C4-2B (cell line): ENCODE data around the gene PLAU.

ENCODE experiments used
- H3K27ac ChIP-seq: fragments of 450-650 bp; 2 replicates; pipeline ENCODE4 v1.5.1; 2017
- CTCF ChIP-seq: fragments of 450-650 bp; conservative IDR thresholded peaks from 2 replicates; pipeline ENCODE4 v1.5.1; 2017; ENCODE audit warnings: mild to moderate bottlenecking
- ZFX ChIP-seq: fragments of 450-650 bp; IDR thresholded peaks from 2 replicates; pipeline ENCODE4 v1.6.1; 2017

Gene PLAU

GRCh38 chr10:73908853-73909539 lies 1.9 kb upstream of the PLAU start:
- no peak overlapping the region for H3K27ac ChIP-seq
- TF ChIP-seq ZFX (no peak), CTCF (no peak)

GRCh38 chr10:73909540-73910115 lies 1.3 kb upstream of the PLAU start:
- no peak overlapping the region for H3K27ac ChIP-seq
- TF ChIP-seq ZFX (no peak), CTCF (no peak)

GRCh38 chr10:73910401-73910763 lies 550 bp upstream of the PLAU start:
- no peak overlapping the region for H3K27ac ChIP-seq
- TF ChIP-seq ZFX (no peak), CTCF (no peak)

- no peak for TF ChIP-seq CTCF
- TF ChIP-seq ZFX = no peak
- H3K27ac ChIP-seq = no peak overlapping the region
Observed at GRCh38 chr10:73911553-73912004, 647 bp downstream of the PLAU start.

GRCh38 chr10:73914036-73914435 lies 3.1 kb downstream of the PLAU start:
- H3K27ac ChIP-seq = no peak overlapping the region
- TF ChIP-seq ZFX (no peak), CTCF (no peak)

GRCh38 chr10:73915206-73915851 lies 4.4 kb downstream of the PLAU start:
- no peak overlapping the region for H3K27ac ChIP-seq
- TF ChIP-seq ZFX = no peak
- TF ChIP-seq CTCF = no peak

- H3K27ac ChIP-seq = no peak overlapping the region
- no peak for TF ChIP-seq CTCF
- no peak for TF ChIP-seq ZFX
Observed at GRCh38 chr10:73916761-73917470, 6.0 kb downstream of the PLAU start.
